Brain pericyte (primary cell): ENCODE data around the gene CEACAM3.
"Not testable (repeated sequence)": the region's sequence is repeated elsewhere in the genome, so short reads cannot be mapped to it uniquely, and the experiment has no call there.

Experiments
- DNase-seq: peaks from one replicate; pipeline ENCODE4 v3.0.0-alpha.2; 2012; ENCODE audit warnings: low read depth, low spot score

The CEACAM3 gene

DNA sequence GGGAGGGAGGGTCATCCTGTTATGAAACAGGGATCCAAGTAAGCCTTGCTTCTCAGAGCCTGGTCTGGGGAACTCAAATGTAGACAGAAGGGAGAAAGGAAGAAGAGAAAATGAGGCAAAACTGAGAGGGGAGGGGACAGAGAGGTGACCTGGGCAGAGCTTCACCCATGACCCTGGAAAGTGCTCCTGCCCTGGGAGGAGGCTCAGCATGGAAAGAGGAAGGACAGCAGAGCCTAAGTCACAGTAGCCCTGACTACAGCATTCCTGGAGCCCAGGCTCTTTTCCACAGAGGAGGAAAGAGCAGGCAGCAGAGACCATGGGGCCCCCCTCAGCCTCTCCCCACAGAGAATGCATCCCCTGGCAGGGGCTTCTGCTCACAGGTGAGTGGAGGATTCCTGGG lies at the start of gene CEACAM3:
TSS of gene CEACAM3 (plus strand) at position 226 of the 400 bp plus-strand sequence. CDS start at position 317, 91 bp downstream.
- DNase-seq = no peak

GRCh38 chr19:41746593-41747227 lies 49.7 kb upstream of the CEACAM3 start:
- no peak for DNase-seq

- DNase-seq = no peak
These were observed 48.4 kb upstream of the CEACAM3 start for GRCh38 chr19:41748012-41748411.

DNA sequence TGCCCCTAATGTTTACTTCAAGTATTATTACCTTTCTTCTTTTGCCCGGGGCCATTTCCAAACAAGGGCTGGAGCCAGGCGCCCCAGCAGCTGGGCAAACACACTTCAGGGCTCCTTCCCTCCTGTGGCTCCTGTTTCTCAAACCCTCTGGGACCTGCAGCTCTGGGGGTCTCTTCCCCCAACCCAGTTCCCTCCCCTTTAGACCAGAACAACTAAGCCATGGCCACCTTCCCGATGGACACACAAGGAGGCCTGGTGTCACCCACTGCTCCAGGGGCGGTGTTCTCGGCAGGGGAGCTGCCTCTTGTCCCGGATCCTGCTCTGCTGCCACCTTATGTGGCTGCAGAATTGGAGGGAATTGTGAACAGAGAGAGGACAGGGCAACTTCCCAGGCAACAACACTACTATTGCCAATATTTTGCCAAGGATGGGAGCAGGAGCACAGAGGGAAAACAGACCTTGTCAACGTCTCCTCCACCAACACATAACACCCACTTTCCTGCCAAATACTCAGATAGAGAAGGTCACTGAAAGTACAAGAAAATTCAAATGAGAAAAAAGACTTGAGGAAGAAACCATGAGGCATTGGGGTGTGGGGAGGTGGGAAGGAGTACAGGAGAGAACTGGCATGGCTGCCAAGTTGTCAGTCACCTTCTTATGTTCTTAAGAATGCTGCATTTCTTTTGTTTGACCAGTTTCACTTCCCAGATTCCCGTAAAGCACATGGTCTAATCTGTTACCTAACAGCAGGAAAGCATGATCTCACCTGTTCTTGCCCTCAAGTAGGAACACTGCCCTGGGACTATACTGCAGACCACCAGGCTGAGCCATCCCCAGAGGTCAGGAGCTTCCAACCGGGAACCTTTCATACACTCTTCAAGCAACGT lies 45.9 kb upstream of the CEACAM3 start:
- DNase-seq = not testable (repeated sequence)

- no peak for DNase-seq
These were observed 43.2 kb upstream of the CEACAM3 start for GRCh38 chr19:41753159-41753558.

DNA sequence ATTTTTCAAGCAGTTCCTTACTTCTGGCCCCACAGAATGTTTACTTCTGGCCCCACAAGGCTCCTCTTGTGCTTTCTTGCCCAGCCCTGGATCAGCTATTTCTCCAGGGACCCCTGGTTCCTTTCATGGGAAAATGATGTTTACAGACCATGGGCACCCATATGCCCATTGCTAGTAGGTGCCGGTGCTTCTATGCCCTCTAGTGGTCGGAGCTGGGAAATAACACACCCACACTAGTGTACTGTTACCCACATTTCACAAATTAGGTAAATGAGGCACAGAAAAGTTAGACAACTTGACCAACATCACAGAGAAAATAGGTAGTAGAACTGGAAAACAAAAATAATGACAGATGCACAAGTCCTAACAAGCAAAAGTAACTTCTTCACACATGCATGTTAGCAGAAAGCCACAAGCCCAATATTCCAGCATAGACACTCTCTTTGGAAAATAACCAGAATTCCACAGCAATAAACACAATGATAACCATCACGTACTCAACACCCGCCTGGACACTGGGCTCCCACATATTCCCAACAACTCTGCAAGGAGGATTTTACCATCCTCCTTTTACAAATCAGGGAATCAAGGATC lies 42.4 kb upstream of the CEACAM3 start:
- no peak for DNase-seq

GRCh38 chr19:41755328-41755913 lies 41.0 kb upstream of the CEACAM3 start, which contains the start of gene CEACAM6:
Gene CEACAM6, plus strand, starts transcription at chr19:41755530. Its CDS starts 109 bp downstream, at chr19:41755639.
- DNase-seq = no peak

- no peak for DNase-seq
These were observed 37.5 kb upstream of the CEACAM3 start for GRCh38 chr19:41758846-41759245.

GRCh38 chr19:41767115-41767514 lies 29.3 kb upstream of the CEACAM3 start:
- DNase-seq = no peak

DNA sequence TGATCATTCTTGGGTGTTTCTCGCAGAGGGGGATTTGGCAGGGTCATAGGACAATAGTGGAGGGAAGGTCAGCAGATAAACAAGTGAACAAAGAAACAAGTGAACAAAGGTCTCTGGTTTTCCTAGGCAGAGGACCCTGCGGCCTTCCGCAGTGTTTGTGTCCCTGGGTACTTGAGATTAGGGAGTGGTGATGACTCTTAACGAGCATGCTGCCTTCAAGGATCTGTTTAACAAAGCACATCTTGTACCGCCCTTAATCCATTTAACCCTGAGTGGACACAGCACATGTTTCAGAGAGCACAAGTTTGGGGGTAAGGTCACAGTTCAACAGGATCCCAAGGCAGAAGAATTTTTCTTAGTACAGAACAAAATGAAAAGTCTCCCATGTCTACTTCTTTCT lies 28.3 kb upstream of the CEACAM3 start:
- not testable (repeated sequence) for DNase-seq

- DNase-seq = no peak
These were observed 26.8 kb upstream of the CEACAM3 start for GRCh38 chr19:41769608-41770007.

DNA sequence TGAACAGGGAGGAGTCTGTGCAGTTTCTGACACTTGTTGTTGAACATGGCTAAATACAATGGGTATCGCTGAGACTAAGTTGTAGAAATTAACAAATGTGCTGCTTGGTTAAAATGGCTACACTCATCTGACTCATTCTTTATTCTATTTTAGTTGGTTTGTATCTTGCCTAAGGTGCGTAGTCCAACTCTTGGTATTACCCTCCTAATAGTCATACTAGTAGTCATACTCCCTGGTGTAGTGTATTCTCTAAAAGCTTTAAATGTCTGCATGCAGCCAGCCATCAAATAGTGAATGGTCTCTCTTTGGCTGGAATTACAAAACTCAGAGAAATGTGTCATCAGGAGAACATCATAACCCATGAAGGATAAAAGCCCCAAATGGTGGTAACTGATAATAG lies 25.0 kb upstream of the CEACAM3 start:
- DNase-seq = no peak

DNA sequence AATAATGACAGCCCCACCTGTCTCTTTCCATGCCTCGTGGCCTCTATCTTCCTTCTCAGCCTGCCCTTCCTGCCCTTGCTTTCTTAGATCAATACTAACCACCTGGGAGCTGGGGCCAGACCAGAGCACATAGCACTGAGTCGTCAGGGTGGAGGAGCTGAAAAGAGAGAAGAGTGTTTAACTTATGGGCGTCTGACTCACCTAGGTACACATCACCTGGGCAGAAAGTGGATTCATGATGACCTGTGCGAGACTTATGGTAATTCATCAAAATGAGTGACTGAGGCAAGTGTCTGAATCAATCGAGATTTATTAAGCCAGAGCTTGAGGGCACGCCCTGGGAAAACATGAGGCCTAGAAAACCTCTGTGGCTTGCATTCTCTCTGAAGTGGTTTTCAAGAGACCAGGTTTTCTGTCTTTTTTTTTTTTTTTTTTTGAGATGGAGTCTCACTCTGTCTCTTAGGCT lies 21.8 kb upstream of the CEACAM3 start:
- no peak for DNase-seq

- DNase-seq = no peak
These were observed 19.7 kb upstream of the CEACAM3 start for GRCh38 chr19:41776700-41777099.

DNA sequence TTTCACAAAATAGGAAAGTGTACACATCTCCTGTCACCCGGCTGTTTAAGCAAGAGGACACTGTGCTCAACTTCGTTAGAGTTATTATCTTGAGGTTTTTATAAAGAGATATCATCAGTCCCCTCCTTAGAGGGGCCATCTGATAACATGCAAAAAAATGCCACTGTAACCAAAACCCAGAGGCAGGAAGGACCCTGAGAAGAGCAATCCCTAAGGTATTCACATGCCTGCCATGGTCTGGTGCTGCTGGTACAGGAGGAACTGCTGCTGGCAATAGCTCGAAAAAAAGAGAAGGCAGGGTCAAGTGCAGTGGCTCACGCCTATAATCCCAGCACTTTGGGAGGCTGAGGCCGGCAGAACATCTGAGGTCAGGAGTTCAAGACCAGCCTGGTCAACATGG lies 12.8 kb upstream of the CEACAM3 start:
- DNase-seq = no peak

DNA sequence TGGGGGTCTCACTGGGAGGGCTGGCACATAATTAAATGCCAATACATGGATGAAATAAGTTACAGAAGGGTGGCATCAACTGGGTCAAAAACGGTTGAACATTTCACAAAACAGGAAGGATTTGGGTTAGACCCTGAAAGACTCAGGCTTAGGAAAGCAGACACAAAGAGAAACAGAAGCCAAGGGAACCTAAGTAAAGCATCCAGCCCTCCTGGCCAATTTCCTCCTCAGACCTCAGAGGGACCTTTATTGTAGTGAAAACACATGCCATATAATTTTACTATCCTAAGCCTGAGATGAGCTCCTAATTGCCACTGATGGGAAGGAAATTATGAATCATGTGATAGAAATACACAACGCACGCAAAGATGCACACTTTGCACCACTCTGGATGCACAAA lies 12.1 kb upstream of the CEACAM3 start:
- DNase-seq = no peak

DNA sequence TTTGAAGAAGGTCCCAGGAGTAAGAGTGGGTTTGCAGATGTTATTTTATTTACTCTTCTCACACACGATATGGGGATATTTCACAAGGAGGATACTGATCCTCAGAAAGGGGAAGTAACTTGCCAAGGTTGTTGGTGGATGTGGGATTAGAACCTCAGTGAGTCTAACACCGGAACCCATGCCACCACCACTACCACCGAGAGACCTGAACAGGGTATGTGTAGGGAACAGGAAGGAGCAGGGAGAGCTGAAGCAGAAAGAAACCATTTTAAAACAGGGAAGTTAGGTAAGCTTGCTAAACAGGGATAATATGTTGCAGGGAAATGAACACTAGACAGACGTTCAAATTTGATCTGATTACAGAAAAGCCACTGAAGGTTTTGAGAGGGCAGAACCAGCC lies 11.6 kb upstream of the CEACAM3 start:
- no peak for DNase-seq

DNA sequence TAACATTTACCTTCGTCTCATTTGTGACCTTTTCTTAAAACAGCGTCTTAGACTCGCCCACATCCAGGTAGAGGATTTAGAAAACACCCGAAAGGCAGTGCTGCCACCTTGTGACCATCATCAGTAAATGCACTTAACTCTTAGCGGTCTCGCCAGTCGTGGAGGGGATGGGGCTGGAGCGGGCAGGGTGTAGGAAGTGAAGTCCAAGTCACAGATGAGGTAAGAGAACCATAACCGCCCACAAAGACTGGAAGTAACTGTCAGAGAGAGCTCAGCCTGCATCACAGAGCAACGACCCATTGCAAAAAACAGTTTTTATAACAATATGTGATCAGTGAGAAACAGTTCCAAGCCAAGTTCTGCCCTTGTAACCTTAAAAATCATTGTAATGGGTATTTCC lies 10.7 kb upstream of the CEACAM3 start:
- no peak for DNase-seq

- no peak for DNase-seq
These were observed 9.3 kb upstream of the CEACAM3 start for GRCh38 chr19:41787055-41787454.

DNA sequence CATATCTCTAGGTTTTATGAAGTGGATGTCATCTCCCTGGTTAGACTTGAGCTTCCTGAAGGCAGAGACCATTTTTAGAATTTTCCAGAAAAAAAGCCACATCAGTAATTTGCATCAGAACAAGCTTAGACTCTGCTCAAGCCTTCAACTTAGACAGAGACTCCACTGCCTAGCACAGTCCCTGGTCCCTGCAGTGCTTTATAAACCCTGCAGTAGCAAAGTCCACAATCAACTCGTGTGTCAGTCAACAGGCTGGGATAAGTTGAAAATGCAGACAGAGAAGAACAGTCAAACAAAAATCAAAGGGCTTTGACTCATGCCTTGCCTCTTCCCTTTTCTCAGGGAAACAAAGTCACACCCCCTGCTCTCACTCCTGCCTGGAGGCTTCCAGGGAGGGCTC lies 7.9 kb upstream of the CEACAM3 start:
- not testable (repeated sequence) for DNase-seq

GRCh38 chr19:41789053-41789452 lies 7.3 kb upstream of the CEACAM3 start:
- not testable (repeated sequence) for DNase-seq
